Ovary (tissue), 9 donors: ENCODE measurements around the gene CABLES1. TPM values are rescaled to one million over a fixed set of nuclear protein-coding genes. Genes with fewer than 3 reads are reported as not detected.

ENCODE experiments used
- DNase-seq, 5 donors: peaks; one replicate each; pipeline ENCODE4 v3.0.0-alpha.2; 2019 to 2020
- H3K27ac ChIP-seq, 2 donors: fragments of 200-600 bp; one replicate each; pipeline versions ENCODE4 v1.5.1 to v1.8.0; 2019 to 2022
- H3K27me3 ChIP-seq: fragments of 200-600 bp; one replicate; pipeline ENCODE4 v1.8.0; 2022
- H3K36me3 ChIP-seq: fragments of 200-600 bp; sonication (generic); one replicate; pipeline ENCODE4 v1.5.1; 2019
- H3K4me1 ChIP-seq: one replicate; pipeline ENCODE4 v1.8.1; 2013; ENCODE audit warnings: mild to moderate bottlenecking, moderate library complexity; ENCODE audit not compliant: insufficient read depth
- H3K4me3 ChIP-seq: fragments of 200-600 bp; sonication (generic); one replicate; pipeline ENCODE4 v1.5.1; 2017
- H3K9me3 ChIP-seq, 2 donors: fragments of 200-600 bp in 1 of 2; sonication (generic) in 1 of 2; one replicate each; pipeline versions ENCODE4 v1.5.1 to v1.8.1; 2013 to 2019; ENCODE audit warnings: mild to moderate bottlenecking in 1 of 2, moderate library complexity in 1 of 2
- EP300 ChIP-seq: sonication (generic); formaldehyde crosslinking; IDR thresholded peaks from one replicate; pipeline ENCODE4 v1.6.1; 2017; ENCODE audit warnings: antibody characterized with exemption
- POLR2A ChIP-seq: fragments of 450-650 bp; IDR thresholded peaks from one replicate; pipeline ENCODE4 v1.6.1; 2017; ENCODE audit warnings: antibody characterized with exemption, mild to moderate bottlenecking, moderate library complexity
- WGBS, 3 donors: extraction: QIAGEN DNeasy Blood & Tissue Kit in 1 of 3; methylation state at CpG; one replicate each; pipeline versions ENCODE4 v1.1.5 to v1.1.7; 2013 to 2017; 5-methylcytosine and 5-hydroxymethylcytosine counted together
- intact Hi-C, 4 donors: fragments of 100-400 bp; cut with DNase I; formaldehyde crosslinking; loops; one replicate each; pipeline versions ENCODE4 v1.11.0 to v1.15.1; 2022 to 2023
- polyA plus RNA-seq, 2 donors: library from polyadenylated mRNA; stranded (reverse); fragments of 200-250 nt in 1 of 2; fragments of 350-450 nt in 1 of 2; fragmentation: Illumina TruSeq in 1 of 2; extraction: RNeasy Lipid Tissue Mini Kit (QIAGEN cat#74804) in 1 of 2; gene quantifications; one replicate each; pipeline ENCODE4 v1.2.3, GENCODE V29; 2013 to 2014
- total RNA-seq, 7 donors: library from RNA; depleted of rRNA in 2 of 7; stranded (reverse); fragments of >200 nt in 2 of 7; fragmentation: NEBNext Ultra II Directional in 3 of 7; extraction: Animal tissue kit (Norgen Biotek cat#: 25700) in 3 of 7; gene quantifications; one replicate each; pipeline versions ENCODE4 v1.1.0 to v1.2.4, GENCODE V29; 2016 to 2023
- TF ChIP-seq, protein P1 (sequence below), 3 donors: fragments of 450-650 bp in 2 of 3; fragments of 200-600 bp in 1 of 3; IDR thresholded peaks; one replicate each; pipeline versions ENCODE4 v1.5.1 to v1.8.0; 2016 to 2022; ENCODE audit warnings: antibody characterized with exemption in 3 of 3, mild to moderate bottlenecking in 1 of 3
- donor health status: DM: no; HTN: no; CAD: no; lungs with moderate emphysema.
- donor health status: DM: no; HTN: no; CAD: no.
- donor health status: Bipolar disorder and iron deficiency.
- donor health status: DM: yes; HTN: yes; CAD: no.
- donor health status: DM: no; HTN: no; CAD: no.
- donor health status: DM: yes; HTN: yes; CAD: no.

CABLES1 gene
- total and polyA plus RNA-seq, 9 donors: 2.6 to 8.9 (median 5.3) TPM

DNA sequence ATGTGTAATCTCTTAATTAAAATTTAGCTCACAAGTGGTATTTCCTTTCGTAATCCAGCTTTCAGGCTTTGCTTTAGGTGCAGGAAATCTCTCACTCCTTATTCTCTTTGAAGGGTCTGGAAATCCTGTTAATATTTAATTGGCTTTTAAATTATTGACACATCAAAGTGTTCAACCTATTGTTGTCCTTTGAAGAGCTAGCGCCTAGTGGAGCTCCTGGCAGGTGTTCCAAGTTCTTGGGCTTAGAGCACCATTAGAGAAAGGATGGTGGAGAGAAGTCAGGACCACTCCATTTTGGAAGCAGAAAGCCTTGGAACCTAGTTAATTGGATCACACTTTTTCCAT is 92.4 kb downstream of the CABLES1 start:
- Histone ChIP-seq H3K27ac (peak overlapping the region; percentile 53 to 92), H3K4me3 (no peak overlapping the region), H3K4me1 (peaks cover 26% of the 10 kb centered on the region), H3K27me3 (no peaks in the 10 kb centered on the region), H3K9me3 (no peaks in the 10 kb centered on the region), H3K36me3 (no peaks in the 10 kb centered on the region)
- intact Hi-C loops: loop anchor here in 1 of 4 donors (10.0 kb wide), 1 partner anchor 93 kb away; the partner anchor contains the start of gene CABLES1
- no peak for DNase-seq
- WGBS, 3 donors: 82 to 94% (median 93%) methylated on average over 2 of the region's 2 CpGs
- TF ChIP-seq EP300 (no peak), POLR2A (no peak)
- TF ChIP-seq, protein P1, sequence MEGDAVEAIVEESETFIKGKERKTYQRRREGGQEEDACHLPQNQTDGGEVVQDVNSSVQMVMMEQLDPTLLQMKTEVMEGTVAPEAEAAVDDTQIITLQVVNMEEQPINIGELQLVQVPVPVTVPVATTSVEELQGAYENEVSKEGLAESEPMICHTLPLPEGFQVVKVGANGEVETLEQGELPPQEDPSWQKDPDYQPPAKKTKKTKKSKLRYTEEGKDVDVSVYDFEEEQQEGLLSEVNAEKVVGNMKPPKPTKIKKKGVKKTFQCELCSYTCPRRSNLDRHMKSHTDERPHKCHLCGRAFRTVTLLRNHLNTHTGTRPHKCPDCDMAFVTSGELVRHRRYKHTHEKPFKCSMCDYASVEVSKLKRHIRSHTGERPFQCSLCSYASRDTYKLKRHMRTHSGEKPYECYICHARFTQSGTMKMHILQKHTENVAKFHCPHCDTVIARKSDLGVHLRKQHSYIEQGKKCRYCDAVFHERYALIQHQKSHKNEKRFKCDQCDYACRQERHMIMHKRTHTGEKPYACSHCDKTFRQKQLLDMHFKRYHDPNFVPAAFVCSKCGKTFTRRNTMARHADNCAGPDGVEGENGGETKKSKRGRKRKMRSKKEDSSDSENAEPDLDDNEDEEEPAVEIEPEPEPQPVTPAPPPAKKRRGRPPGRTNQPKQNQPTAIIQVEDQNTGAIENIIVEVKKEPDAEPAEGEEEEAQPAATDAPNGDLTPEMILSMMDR (IDR thresholded peaks at IDR 0.05): no peak

DNA sequence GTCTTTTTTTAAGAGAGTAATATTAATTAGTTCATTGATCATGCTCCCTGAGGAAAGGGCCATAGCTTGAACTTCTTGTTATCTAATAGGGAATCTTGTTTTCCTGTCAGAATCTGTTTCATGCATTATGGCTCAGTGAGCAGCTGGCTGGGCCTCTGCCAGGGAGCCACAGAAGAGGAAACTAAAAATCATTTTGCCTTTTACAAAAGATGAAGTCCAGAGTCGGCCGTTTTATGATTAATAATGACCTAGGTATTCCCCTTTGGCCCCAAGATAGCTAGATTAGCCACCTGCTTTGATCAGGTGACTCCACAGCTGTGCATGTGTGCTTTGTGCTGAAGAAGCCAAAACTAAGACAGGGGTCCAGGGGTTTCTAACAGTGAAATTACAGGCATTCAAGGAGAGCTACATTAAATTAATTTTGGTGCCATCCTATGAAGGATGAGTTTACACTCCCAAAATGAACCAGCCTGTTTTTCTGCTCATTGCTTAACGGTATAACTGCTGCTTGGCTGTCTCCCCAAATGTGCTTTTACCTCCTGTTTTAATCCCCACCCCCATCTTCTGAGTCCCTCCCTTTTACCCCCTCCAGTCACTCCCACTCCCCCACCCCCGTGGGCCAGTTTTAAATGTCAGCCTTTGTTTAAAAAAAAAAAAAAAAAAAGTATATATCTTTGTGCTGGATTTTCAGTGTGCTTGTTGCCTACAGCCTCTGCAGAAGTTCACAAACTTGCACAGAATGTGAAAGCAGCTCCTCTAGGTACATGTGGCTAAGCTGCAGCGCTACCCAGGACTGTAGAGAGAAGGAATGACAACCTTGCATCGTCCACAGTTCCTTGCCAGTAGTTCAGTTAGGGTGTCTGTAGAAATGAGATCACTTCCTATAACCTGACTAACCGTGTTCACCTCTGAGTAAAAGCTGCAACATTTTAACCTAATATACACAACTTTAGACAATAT is 93.1 kb downstream of the CABLES1 start:
- 26 to 33% (median 31%) methylated on average over 7 of the region's 7 CpGs for WGBS, 3 donors
- DNase-seq: peak in 2 of 5 donors; percentile 27 to 63
- Histone ChIP-seq H3K27me3 (no peaks in the 10 kb centered on the region), H3K27ac (peak overlapping the region; percentile 53 to 92), H3K4me3 (no peak overlapping the region), H3K36me3 (no peaks in the 10 kb centered on the region), H3K9me3 (no peaks in the 10 kb centered on the region), H3K4me1 (peaks cover 26% of the 10 kb centered on the region)
- intact Hi-C loops: loop anchor here in 1 of 4 donors (10.0 kb wide), 1 partner anchor 94 kb away; the partner anchor contains the start of gene CABLES1
- TF ChIP-seq, protein P1 (IDR thresholded peaks at IDR 0.05): no peak
- no peak for TF ChIP-seq POLR2A
- TF ChIP-seq EP300: no peak

DNA sequence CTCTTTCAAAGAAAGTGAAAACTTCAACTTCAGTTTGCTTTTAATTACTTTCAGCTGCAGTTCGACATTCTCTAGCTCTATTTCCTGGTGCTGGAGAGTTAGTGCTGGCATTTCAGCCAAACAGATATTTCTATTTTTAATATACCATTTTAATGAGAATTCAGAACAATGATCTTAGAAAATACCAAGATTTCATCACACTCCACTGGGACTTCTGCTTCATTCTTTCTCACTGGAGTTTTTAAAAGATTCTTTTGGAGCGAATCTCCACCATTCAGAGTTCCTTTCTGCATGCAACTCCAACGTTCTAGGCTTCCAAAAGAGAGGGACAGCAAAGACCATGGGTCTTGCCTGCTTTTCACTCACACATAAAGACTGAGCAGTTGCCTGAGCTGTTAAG is 94.2 kb downstream of the CABLES1 start:
- Histone ChIP-seq H3K4me3 (no peak overlapping the region), H3K27ac (no peak overlapping the region), H3K9me3 (no peaks in the 10 kb centered on the region), H3K36me3 (no peaks in the 10 kb centered on the region), H3K4me1 (peaks cover 24% of the 10 kb centered on the region), H3K27me3 (no peaks in the 10 kb centered on the region)
- 20 to 27% (median 24%) methylated on average over 3 of the region's 3 CpGs for WGBS, 3 donors
- no peak for TF ChIP-seq POLR2A
- TF ChIP-seq, protein P1 (IDR thresholded peaks at IDR 0.05): no peak
- TF ChIP-seq EP300: no peak
- intact Hi-C loops: loop anchor here in 1 of 4 donors (10.0 kb wide), 1 partner anchor 95 kb away; the partner anchor contains the start of gene CABLES1
- DNase-seq: no peak

DNA sequence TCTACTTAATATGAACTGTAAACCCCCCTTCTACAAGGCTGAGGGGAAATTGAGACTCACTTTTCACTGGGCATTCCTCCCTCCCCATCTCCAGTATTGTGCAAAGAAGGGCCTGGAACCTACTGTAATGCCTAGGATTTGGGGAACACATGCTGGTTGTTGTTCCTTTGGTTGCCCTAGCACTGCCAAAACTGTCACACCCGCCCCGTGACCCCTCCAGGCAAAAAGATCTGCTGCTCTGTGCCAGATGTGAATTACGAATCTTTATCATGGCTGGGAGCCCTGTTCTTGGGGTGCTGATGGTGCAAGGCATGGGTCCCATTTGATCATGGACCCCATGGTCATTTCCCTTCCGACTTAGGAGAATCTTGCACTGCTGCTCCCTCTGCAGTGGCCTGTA is 95.4 kb downstream of the CABLES1 start:
- Histone ChIP-seq H3K4me3 (no peak overlapping the region), H3K36me3 (no peaks in the 10 kb centered on the region), H3K27ac (no peak overlapping the region), H3K4me1 (peaks cover 20% of the 10 kb centered on the region), H3K27me3 (no peaks in the 10 kb centered on the region), H3K9me3 (no peaks in the 10 kb centered on the region)
- WGBS, 3 donors: 89 to 94% (median 91%) methylated on average over 4 of the region's 4 CpGs
- no peak for TF ChIP-seq EP300
- no peak for DNase-seq
- intact Hi-C loops: no loop called here
